Stimulated activated effector memory CD8-positive, alpha-beta T cell treated with anti-CD3 and anti-CD28 coated beads, Interleukin-12 subunit alpha, Interleukin-12 subunit beta, amount 100 ng/mL, for 72 hours (primary cell): ENCODE data around the gene GOLPH3.
"Not testable (repeated sequence)": the region's sequence is repeated elsewhere in the genome, so short reads cannot be mapped to it uniquely, and the experiment has no call there.

Experiments used
- ATAC-seq: fragments of 150-1000 bp; cut with Tn5 transposase; 2 replicates; pipeline ENCODE4 v1.10.0; 2021
- DNase-seq, 2 donors: peaks; one replicate each; pipeline ENCODE4 v3.0.0; 2021 to 2022; ENCODE audit warnings: low spot score in 2 of 2
- H3K27ac Mint-ChIP-seq: one replicate; pipeline ENCODE4 v1.8.0; 2022; ENCODE audit warnings: mild to moderate bottlenecking, mixed read lengths
- H3K36me3 Mint-ChIP-seq: one replicate; pipeline ENCODE4 v1.8.0; 2022; ENCODE audit warnings: mild to moderate bottlenecking, mixed read lengths
- H3K4me1 Mint-ChIP-seq: one replicate; pipeline ENCODE4 v1.8.0; 2022; ENCODE audit warnings: mixed read lengths
- H3K4me3 Mint-ChIP-seq: one replicate; pipeline ENCODE4 v1.8.0; 2022; ENCODE audit warnings: mild to moderate bottlenecking, mixed read lengths
- H3K9me3 Mint-ChIP-seq: one replicate; pipeline ENCODE4 v1.8.0; 2022; ENCODE audit warnings: mixed read lengths

GOLPH3 gene

GRCh38 chr5:32130865-32131264 lies 43.3 kb downstream of the GOLPH3 start:
- Mint-ChIP-seq H3K4me3 (no peak overlapping the region), H3K4me1 (peaks cover 66% of the 10 kb centered on the region), H3K9me3 (no peaks in the 10 kb centered on the region), H3K36me3 (peaks cover 97% of the 10 kb centered on the region), H3K27ac (peak overlapping the region; percentile 69)
- ATAC-seq, result no peak
- DNase-seq, result no peak

DNA sequence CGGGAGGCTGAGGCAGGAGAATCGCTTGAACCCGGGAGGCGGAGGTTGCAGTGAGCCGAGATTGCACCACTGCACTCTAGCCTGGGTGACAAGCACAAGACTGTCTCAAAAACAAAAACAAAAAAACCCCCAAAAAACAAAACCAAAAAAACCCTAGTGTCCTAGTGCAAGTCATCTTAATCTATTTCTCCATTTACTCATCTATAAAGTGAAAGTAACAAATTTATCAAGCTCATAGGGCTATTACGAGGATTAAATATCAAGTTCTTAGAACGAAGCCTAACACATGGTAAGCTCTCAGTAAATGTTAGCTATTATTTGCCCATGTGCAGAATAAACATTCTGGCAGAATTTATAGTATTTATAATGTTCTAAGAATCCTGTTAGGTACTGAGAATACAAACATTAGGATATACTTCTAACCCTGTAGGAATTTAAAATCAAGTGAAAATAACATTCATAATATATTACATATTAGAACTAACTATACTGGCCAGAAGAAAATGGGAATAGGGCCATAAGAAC lies 45.0 kb downstream of the GOLPH3 start:
- Mint-ChIP-seq H3K9me3 (no peaks in the 10 kb centered on the region), H3K4me3 (peak overlapping the region; percentile 41), H3K36me3 (peaks cover 93% of the 10 kb centered on the region), H3K27ac (peak overlapping the region; percentile 27), H3K4me1 (peaks cover 65% of the 10 kb centered on the region)
- ATAC-seq (peak; percentile 86), DNase-seq (no peak)

- Mint-ChIP-seq H3K9me3 (no peaks in the 10 kb centered on the region), H3K36me3 (peaks cover 93% of the 10 kb centered on the region), H3K4me1 (peaks cover 65% of the 10 kb centered on the region), H3K27ac (peak overlapping the region; percentile 58), H3K4me3 (no peak overlapping the region)
- no peak for ATAC-seq
- no peak for DNase-seq
Measured at GRCh38 chr5:32127711-32128110, 46.4 kb downstream of the GOLPH3 start.

GRCh38 chr5:32126691-32127090 lies 47.4 kb downstream of the GOLPH3 start:
- Mint-ChIP-seq H3K36me3 (peaks cover 89% of the 10 kb centered on the region), H3K9me3 (no peaks in the 10 kb centered on the region), H3K27ac (no peak overlapping the region), H3K4me1 (peaks cover 64% of the 10 kb centered on the region), H3K4me3 (no peak overlapping the region)
- DNase-seq (no peak), ATAC-seq (no peak)

GRCh38 chr5:32123889-32124676 lies 50.0 kb downstream of the GOLPH3 start:
- Mint-ChIP-seq H3K4me1 (peaks cover 55% of the 10 kb centered on the region), H3K4me3 (no peak overlapping the region), H3K36me3 (peaks cover 89% of the 10 kb centered on the region), H3K27ac (no peak overlapping the region), H3K9me3 (no peaks in the 10 kb centered on the region)
- ATAC-seq, result no peak
- no peak for DNase-seq

DNA sequence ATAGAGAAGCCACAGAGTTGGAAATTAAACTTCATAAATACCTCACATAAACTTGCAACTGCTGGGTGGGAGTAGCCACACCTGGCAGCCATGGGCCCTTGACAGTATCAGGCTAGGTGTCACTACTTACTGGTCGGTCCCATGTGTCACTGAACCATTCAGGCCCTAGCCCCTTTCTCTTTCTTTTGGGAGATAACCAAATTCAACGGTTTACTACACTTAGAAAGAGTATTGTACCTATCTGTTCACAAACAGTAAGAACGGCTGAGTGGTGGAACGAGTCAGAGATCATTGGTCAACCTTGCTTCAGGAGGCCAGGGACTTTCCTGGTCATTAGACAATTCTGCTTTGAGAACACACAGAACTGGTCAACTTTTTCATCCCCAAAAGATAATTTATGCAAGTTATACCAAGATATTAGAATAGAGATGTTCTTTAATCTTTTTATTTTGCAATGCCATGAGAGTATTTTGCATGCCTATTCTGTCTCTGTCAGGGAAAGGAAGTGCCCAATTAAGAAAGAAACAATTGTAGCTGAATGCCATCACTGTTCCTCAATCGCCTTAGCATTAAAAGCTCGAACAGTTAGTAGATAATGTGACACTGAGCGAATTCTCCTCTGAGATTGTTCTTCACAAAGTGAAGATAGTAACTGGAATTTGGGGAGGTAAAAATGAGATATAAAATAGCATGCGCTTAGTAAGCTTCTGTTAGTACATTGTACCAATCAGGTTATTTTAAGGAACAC lies 50.9 kb downstream of the GOLPH3 start:
- peak; percentile 8 for ATAC-seq
- Mint-ChIP-seq H3K36me3 (peaks cover 85% of the 10 kb centered on the region), H3K4me3 (no peak overlapping the region), H3K27ac (peak overlapping the region; percentile 29), H3K4me1 (peaks cover 47% of the 10 kb centered on the region), H3K9me3 (no peaks in the 10 kb centered on the region)
- no peak for DNase-seq

- ATAC-seq, DNase-seq, H3K4me3 Mint-ChIP-seq, H3K9me3 Mint-ChIP-seq: not testable (repeated sequence)
- peak overlapping the region; percentile 50 for H3K27ac Mint-ChIP-seq
- H3K4me1 Mint-ChIP-seq, result peaks cover 50% of the 10 kb centered on the region
- peaks cover 92% of the 10 kb centered on the region for H3K36me3 Mint-ChIP-seq
Measured at GRCh38 chr5:32118922-32119321, 55.2 kb downstream of the GOLPH3 start.

DNA sequence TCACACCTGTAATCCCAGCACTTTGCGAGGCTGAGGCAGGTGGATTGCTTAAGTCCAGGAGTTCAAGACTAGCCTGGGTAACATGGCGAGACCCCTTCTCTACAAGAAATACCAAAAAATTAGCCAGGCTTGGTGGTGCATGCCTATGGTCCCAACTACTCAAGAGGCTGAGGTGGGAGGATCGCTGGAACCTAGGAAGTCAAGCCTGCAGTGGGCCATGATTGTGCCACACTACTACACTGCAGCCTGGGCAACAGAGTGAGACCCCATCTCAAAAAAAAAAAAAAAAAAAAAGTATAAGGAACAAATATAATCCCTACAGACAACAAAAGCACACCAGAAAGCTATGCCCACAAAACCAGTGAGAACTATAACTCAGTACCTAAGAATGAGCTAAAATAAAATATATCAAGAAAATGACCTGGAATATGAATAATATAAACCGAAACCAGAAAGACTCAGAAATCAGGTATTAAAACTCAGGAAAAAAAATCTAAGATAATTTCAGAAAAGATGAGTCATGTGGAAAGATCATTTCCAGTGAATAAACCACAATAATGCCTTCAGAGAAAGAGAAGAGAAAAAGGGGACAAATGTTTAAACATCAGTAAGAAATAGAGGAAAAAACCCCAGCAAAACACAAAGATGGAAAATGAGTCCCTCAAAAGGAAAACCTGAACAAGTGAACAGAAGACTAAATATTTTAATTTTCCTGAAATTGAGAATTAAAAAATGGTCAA lies 57.4 kb downstream of the GOLPH3 start:
- peak overlapping the region; percentile 4 for H3K4me3 Mint-ChIP-seq
- no peaks in the 10 kb centered on the region for H3K9me3 Mint-ChIP-seq
- peaks cover 96% of the 10 kb centered on the region for H3K36me3 Mint-ChIP-seq
- peaks cover 41% of the 10 kb centered on the region for H3K4me1 Mint-ChIP-seq
- ATAC-seq (no peak), DNase-seq (no peak)
- H3K27ac Mint-ChIP-seq, result peak overlapping the region; percentile 65

DNA sequence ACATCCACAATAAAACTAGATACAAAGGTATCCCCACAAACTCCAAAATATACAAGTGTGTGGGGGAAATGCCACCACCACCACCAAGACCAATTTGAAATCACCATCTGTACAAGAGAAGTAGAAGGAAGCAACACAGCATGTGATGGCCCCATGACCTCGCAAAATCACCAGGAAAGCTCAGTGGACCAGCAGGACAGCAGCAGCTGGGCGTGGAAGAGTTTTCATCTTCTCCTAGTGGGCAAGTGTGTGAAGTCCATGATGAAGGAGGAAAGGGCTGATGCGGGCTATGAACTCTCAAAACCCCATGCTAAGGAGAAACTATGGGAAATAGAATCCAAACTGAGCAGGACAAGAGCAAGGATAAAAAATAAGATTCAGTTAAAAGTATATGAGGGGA lies 58.1 kb downstream of the GOLPH3 start:
- no peaks in the 10 kb centered on the region for H3K9me3 Mint-ChIP-seq
- peaks cover 96% of the 10 kb centered on the region for H3K36me3 Mint-ChIP-seq
- DNase-seq, result no peak
- peaks cover 44% of the 10 kb centered on the region for H3K4me1 Mint-ChIP-seq
- peak overlapping the region; percentile 65 for H3K27ac Mint-ChIP-seq
- H3K4me3 Mint-ChIP-seq, result no peak overlapping the region
- no peak for ATAC-seq

GRCh38 chr5:32110111-32110696 lies 63.9 kb downstream of the GOLPH3 start:
- H3K4me3 Mint-ChIP-seq, result no peak overlapping the region
- H3K9me3 Mint-ChIP-seq, result no peaks in the 10 kb centered on the region
- H3K4me1 Mint-ChIP-seq, result peaks cover 10% of the 10 kb centered on the region
- no peak overlapping the region for H3K27ac Mint-ChIP-seq
- no peak for ATAC-seq
- peaks cover 97% of the 10 kb centered on the region for H3K36me3 Mint-ChIP-seq
- no peak for DNase-seq

GRCh38 chr5:32109236-32109635 lies 64.9 kb downstream of the GOLPH3 start:
- H3K9me3 Mint-ChIP-seq, result no peaks in the 10 kb centered on the region
- DNase-seq (no peak), ATAC-seq (no peak)
- no peak overlapping the region for H3K4me3 Mint-ChIP-seq
- H3K36me3 Mint-ChIP-seq, result peaks cover 97% of the 10 kb centered on the region
- no peak overlapping the region for H3K27ac Mint-ChIP-seq
- H3K4me1 Mint-ChIP-seq, result peaks cover 10% of the 10 kb centered on the region

GRCh38 chr5:32108167-32108566 lies 66.0 kb downstream of the GOLPH3 start:
- Mint-ChIP-seq H3K4me3 (no peak overlapping the region), H3K4me1 (peaks cover 10% of the 10 kb centered on the region), H3K36me3 (peaks cover 97% of the 10 kb centered on the region), H3K27ac (no peak overlapping the region), H3K9me3 (no peaks in the 10 kb centered on the region)
- no peak for ATAC-seq
- no peak for DNase-seq

DNA sequence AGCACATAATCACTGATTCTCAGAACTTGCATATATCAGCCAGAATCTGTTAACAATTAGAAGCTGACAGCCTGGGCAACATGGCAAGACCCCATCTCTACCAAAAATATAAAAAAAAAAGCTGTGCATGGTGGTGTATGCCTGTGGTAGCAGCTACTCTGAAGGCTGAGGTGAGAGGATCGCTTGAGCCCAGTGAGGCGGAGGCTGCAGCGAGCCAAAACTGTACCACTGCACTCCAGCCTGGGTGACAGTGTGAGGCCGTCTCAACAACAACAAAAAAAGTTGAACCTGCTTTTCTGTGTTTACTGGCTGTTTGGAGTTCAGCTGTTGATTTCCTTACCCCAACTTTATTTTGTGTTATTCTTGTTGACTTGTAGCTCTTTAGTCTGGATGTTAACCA lies 66.8 kb downstream of the GOLPH3 start:
- Mint-ChIP-seq H3K36me3 (peaks cover 97% of the 10 kb centered on the region), H3K9me3 (no peaks in the 10 kb centered on the region), H3K4me1 (peaks cover 10% of the 10 kb centered on the region), H3K4me3 (no peak overlapping the region), H3K27ac (no peak overlapping the region)
- DNase-seq, result no peak
- no peak for ATAC-seq

GRCh38 chr5:32103521-32103920 lies 70.6 kb downstream of the GOLPH3 start:
- no peak overlapping the region for H3K27ac Mint-ChIP-seq
- no peak overlapping the region for H3K4me3 Mint-ChIP-seq
- no peaks in the 10 kb centered on the region for H3K4me1 Mint-ChIP-seq
- H3K36me3 Mint-ChIP-seq, result peaks cover 87% of the 10 kb centered on the region
- no peak for DNase-seq
- no peak for ATAC-seq
- no peaks in the 10 kb centered on the region for H3K9me3 Mint-ChIP-seq
